Measurements from ENCODE around the gene CLEC10A.

- TF ChIP-seq POLR2A (IDR thresholded peaks at IDR 0.05; ENCODE audit: low read depth, low read length) (no peak), POLR2AphosphoS5 (IDR thresholded peaks at IDR 0.05; ENCODE audit: low read depth, low read length) (no peak), TAF1 (IDR thresholded peaks at IDR 0.05; ENCODE audit: borderline replicate concordance, low read depth, low read length) (no peak)
Observed at GRCh38 chr17:7114875-7115614, 35.0 kb upstream of the CLEC10A start.
